ENCODE results near the gene SCYL2.

DNA sequence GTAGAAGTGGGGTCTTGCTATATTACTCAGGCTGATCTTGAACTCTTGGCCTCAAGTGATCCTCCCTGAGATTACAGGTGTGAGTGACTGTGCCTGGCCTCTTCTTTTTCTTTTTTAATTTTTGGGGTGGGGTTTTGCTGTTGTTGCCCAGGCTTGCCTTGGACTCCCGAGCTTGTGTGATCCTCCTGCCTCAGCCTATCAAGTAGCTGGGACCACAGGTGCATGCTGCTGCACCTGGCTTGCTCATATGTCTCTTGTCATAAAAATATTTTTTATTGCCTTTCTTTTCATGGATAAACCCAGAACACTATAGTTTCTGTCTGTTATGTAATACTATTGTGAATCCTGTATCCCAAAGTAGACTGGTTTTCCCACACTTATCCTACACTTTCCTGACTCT, 26.0 kb downstream of the SCYL2 start:
- TF ChIP-seq POLR2A (IDR thresholded peaks at IDR 0.05): no peak
- TF ChIP-seq, protein P1, sequence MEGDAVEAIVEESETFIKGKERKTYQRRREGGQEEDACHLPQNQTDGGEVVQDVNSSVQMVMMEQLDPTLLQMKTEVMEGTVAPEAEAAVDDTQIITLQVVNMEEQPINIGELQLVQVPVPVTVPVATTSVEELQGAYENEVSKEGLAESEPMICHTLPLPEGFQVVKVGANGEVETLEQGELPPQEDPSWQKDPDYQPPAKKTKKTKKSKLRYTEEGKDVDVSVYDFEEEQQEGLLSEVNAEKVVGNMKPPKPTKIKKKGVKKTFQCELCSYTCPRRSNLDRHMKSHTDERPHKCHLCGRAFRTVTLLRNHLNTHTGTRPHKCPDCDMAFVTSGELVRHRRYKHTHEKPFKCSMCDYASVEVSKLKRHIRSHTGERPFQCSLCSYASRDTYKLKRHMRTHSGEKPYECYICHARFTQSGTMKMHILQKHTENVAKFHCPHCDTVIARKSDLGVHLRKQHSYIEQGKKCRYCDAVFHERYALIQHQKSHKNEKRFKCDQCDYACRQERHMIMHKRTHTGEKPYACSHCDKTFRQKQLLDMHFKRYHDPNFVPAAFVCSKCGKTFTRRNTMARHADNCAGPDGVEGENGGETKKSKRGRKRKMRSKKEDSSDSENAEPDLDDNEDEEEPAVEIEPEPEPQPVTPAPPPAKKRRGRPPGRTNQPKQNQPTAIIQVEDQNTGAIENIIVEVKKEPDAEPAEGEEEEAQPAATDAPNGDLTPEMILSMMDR (IDR thresholded peaks at IDR 0.05): no peak
